ENCODE data around the gene KRTAP10-4.

- TF ChIP-seq CTCF (IDR thresholded peaks at IDR 0.05 in 2 of 3, conservative IDR thresholded peaks at IDR 0.05 in 1 of 3; ENCODE audit: borderline replicate concordance in 1 of 3, insufficient read depth in 1 of 3, low read depth in 2 of 3, low read length in 2 of 3) (no peak), EZH2 (IDR thresholded peaks at IDR 0.05) (no peak), POLR2A (IDR thresholded peaks at IDR 0.05; ENCODE audit: borderline replicate concordance, extremely low read depth, insufficient read depth, insufficient read length) (no peak), ZNF274 (IDR thresholded peaks at IDR 0.05; ENCODE audit: low read depth, low read length) (no peak), ELF1 (IDR thresholded peaks at IDR 0.05; ENCODE audit: borderline replicate concordance, low read depth) (no peak), FOSL1 (IDR thresholded peaks at IDR 0.05; ENCODE audit: low read depth) (no peak), POLR2AphosphoS5 (IDR thresholded peaks at IDR 0.05; ENCODE audit: low read depth, low read length) (no peak), SRF (IDR thresholded peaks at IDR 0.05; ENCODE audit: low read depth) (no peak), EZH2phosphoT487 (IDR thresholded peaks at IDR 0.05; ENCODE audit: borderline replicate concordance) (no peak), CEBPB (IDR thresholded peaks at IDR 0.05; ENCODE audit: low read depth) (no peak)
Measured at GRCh38 chr21:44569861-44570517, 3.5 kb upstream of the KRTAP10-4 start.
